Measurements from ENCODE around the gene AGBL5. TPM values are rescaled to one million over a fixed set of nuclear protein-coding genes. Genes with fewer than 3 reads are reported as not detected.

The AGBL5 gene
- total and polyA plus RNA-seq, 9 of the 15 experiments (the other 6 are each of a cell fraction or from before 2014, with no cell fraction given), result 3.3 to 52.7 (median 26.2) TPM

GRCh38 chr2:27007416-27008374 is 43.8 kb upstream of the AGBL5 start (continued):
- TF ChIP-seq POU5F1 (IDR thresholded peaks at IDR 0.05; ENCODE audit: borderline replicate concordance, low read depth, low read length, partially characterized antibody), result no peak
- no peak for TF ChIP-seq ESRRB (CRISPR knock-in tag; IDR thresholded peaks at IDR 0.05; ENCODE audit: borderline replicate concordance)
- TF ChIP-seq AFF4 (CRISPR knock-in tag; IDR thresholded peaks at IDR 0.05), result 0 out of 2 replicates have a peak, but pooled peaks have one; percentile 7
- no peak for TF ChIP-seq SAFB (IDR thresholded peaks at IDR 0.05; ENCODE audit: borderline replicate concordance, low read depth, low read length)
- TF ChIP-seq ZNF766 (CRISPR knock-in tag; conservative IDR thresholded peaks at IDR 0.05), result peak; percentile 68
- peak; percentile 71; the same call in 1 of the 2 replicates for TF ChIP-seq ZNF592 (IDR thresholded peaks at IDR 0.05)
- TF ChIP-seq NCOA2 (IDR thresholded peaks at IDR 0.05; ENCODE audit: partially characterized antibody in 2 of 2), result peak; percentile 41 to 64
- no peak for TF ChIP-seq ZNF785 (CRISPR knock-in tag; IDR thresholded peaks at IDR 0.05)
- TF ChIP-seq ESRRA (IDR thresholded peaks at IDR 0.05; ENCODE audit: borderline replicate concordance, low read depth), result peak; percentile 95
- no peak for TF ChIP-seq ZNF830 (CRISPR knock-in tag; IDR thresholded peaks at IDR 0.05)
- TF ChIP-seq MBD2 (IDR thresholded peaks at IDR 0.05; ENCODE audit: borderline replicate concordance, low read depth), result peak; percentile 56; the same call in 1 of the 2 replicates
- peak; percentile 46 for TF ChIP-seq NEUROD1 (IDR thresholded peaks at IDR 0.05; ENCODE audit: borderline replicate concordance, low read depth, low read length, partially characterized antibody)
- TF ChIP-seq NCOA4 (IDR thresholded peaks at IDR 0.05; ENCODE audit: partially characterized antibody), result no peak
- peak; percentile 32; the same call in 1 of the 2 replicates for TF ChIP-seq CC2D1A (IDR thresholded peaks at IDR 0.05)
- TF ChIP-seq COPS2 (conservative IDR thresholded peaks at IDR 0.05), result no peak
- TF ChIP-seq MTA2 (IDR thresholded peaks at IDR 0.05; ENCODE audit: low read depth), result peak; percentile 82
- 0 out of 2 replicates have a peak, but pooled peaks have one; percentile 22 for TF ChIP-seq MEF2A (IDR thresholded peaks at IDR 0.05; ENCODE audit: control insufficient read depth, low read depth, low read length)
- TF ChIP-seq CEBPB (tag; IDR thresholded peaks at IDR 0.05), result peak; percentile 85
